GM19324 (cell line): ENCODE measurements around the gene AKAP13.

Experiments
- ATAC-seq: cut with Tn5 transposase; IDR thresholded peaks from one replicate; pipeline ENCODE4 v1.9.1; 2021; ENCODE audit warnings: mild to moderate bottlenecking, moderate library complexity; ENCODE audit not compliant: unreplicated experiment, low FRiP score

AKAP13 gene

GRCh38 chr15:85676342-85677098 lies 296.1 kb downstream of the AKAP13 start:
- no peak for ATAC-seq

- ATAC-seq, result no peak
These were observed 298.8 kb downstream of the AKAP13 start for GRCh38 chr15:85679231-85679630.

- no peak for ATAC-seq
These were observed 301.0 kb downstream of the AKAP13 start for GRCh38 chr15:85681386-85681785.

- ATAC-seq, result no peak
These were observed 303.8 kb downstream of the AKAP13 start for GRCh38 chr15:85684174-85684710.

- ATAC-seq, result no peak
These were observed 305.0 kb downstream of the AKAP13 start for GRCh38 chr15:85685356-85685755.

GRCh38 chr15:85687329-85687728 lies 306.9 kb downstream of the AKAP13 start:
- no peak for ATAC-seq

- no peak for ATAC-seq
These were observed 308.3 kb downstream of the AKAP13 start for GRCh38 chr15:85688711-85689110.

- peak; percentile 32 for ATAC-seq
These were observed 309.3 kb downstream of the AKAP13 start for GRCh38 chr15:85689729-85690128.

GRCh38 chr15:85690561-85691231 lies 310.3 kb downstream of the AKAP13 start:
- no peak for ATAC-seq

- peak; percentile 57 for ATAC-seq
These were observed 311.2 kb downstream of the AKAP13 start for GRCh38 chr15:85691350-85692240.

GRCh38 chr15:85692321-85692720 lies 311.9 kb downstream of the AKAP13 start:
- no peak for ATAC-seq

- peak; percentile 61 for ATAC-seq
These were observed 312.5 kb downstream of the AKAP13 start for GRCh38 chr15:85692873-85693272.

GRCh38 chr15:85693277-85693676 lies 312.9 kb downstream of the AKAP13 start:
- ATAC-seq, result peak; percentile 8

- ATAC-seq, result no peak
These were observed 313.7 kb downstream of the AKAP13 start for GRCh38 chr15:85694091-85694490.

GRCh38 chr15:85700767-85701166 lies 320.4 kb downstream of the AKAP13 start:
- no peak for ATAC-seq

- no peak for ATAC-seq
These were observed 322.1 kb downstream of the AKAP13 start for GRCh38 chr15:85702321-85703101.

GRCh38 chr15:85704066-85704465 lies 323.7 kb downstream of the AKAP13 start:
- ATAC-seq, result no peak

- no peak for ATAC-seq
These were observed 324.5 kb downstream of the AKAP13 start for GRCh38 chr15:85704720-85705429.

GRCh38 chr15:85706779-85707518 lies 326.5 kb downstream of the AKAP13 start:
- no peak for ATAC-seq
